IMR-90 (cell line): ENCODE measurements around the gene ASPHD2.

Source experiments
- BHLHE40 ChIP-seq: fragments of 150-350 bp; IDR thresholded peaks from 2 replicates; pipeline ENCODE4 v1.6.1; 2016; ENCODE audit warnings: mild to moderate bottlenecking, low read depth, low read length
- CTCF ChIP-seq: conservative IDR thresholded peaks from 2 replicates; pipeline ENCODE4 v1.5.1; 2012; ENCODE audit warnings: mild to moderate bottlenecking, low read depth, low read length, improper control_type of control experiment
- FOS ChIP-seq: fragments of 150-350 bp; IDR thresholded peaks from 2 replicates; pipeline ENCODE4 v1.6.1; 2016; ENCODE audit warnings: low read depth, low read length
- MAFK ChIP-seq: IDR thresholded peaks from 2 replicates; pipeline ENCODE4 v1.6.1; 2012; ENCODE audit warnings: low read depth, low read length, improper control_type of control experiment
- MXI1 ChIP-seq: IDR thresholded peaks from 2 replicates; pipeline ENCODE4 v1.6.1; 2012; ENCODE audit warnings: low read depth, mild to moderate bottlenecking, low read length, moderate library complexity, borderline replicate concordance
- POLR2A ChIP-seq: IDR thresholded peaks from 2 replicates; pipeline ENCODE4 v1.6.1; 2012; ENCODE audit warnings: mild to moderate bottlenecking, low read depth, low read length
- RCOR1 ChIP-seq: IDR thresholded peaks from 2 replicates; pipeline ENCODE4 v1.6.1; 2012; ENCODE audit warnings: mild to moderate bottlenecking, low read length, improper control_type of control experiment; ENCODE audit not compliant: insufficient replicate concordance
- RFX5 ChIP-seq: IDR thresholded peaks from 2 replicates; pipeline ENCODE4 v1.8.0; 2012; ENCODE audit warnings: low read depth, mild to moderate bottlenecking, low read length, moderate library complexity
- SMC3 ChIP-seq: fragments of 150-350 bp; IDR thresholded peaks from 2 replicates; pipeline ENCODE4 v1.6.1; 2016; ENCODE audit warnings: low read depth, mild to moderate bottlenecking, antibody characterized with exemption, low read length, moderate library complexity

GRCh38 chr22:26416256-26416655, 12.8 kb upstream of the ASPHD2 start:
- no peak for TF ChIP-seq RFX5
- TF ChIP-seq POLR2A = no peak
- no peak for TF ChIP-seq CTCF
- no peak for TF ChIP-seq MAFK
- TF ChIP-seq FOS = no peak
- TF ChIP-seq SMC3 = no peak
- no peak for TF ChIP-seq MXI1
- TF ChIP-seq BHLHE40 = no peak
- no peak for TF ChIP-seq RCOR1
